HCT116 (cell line): ENCODE results near the gene SLC35F3. TPM values are rescaled to one million over a fixed set of nuclear protein-coding genes. Genes with fewer than 3 reads are reported as not detected.
A peak's percentile ranks its signal among the peaks of the same experiment; 100 is the strongest.

Experiments
- ATAC-seq: fragments of 200-7000 bp; cut with Tn5 transposase; 2 replicates; pipeline ENCODE4 v1.9.1; 2020; ENCODE audit warnings: mild to moderate bottlenecking, moderate library complexity
- BruUV-seq: library from RNA; stranded (reverse); fragments of 400-500 nt; replicated peaks from 2 replicates; lab custom pipeline; 2021; lab: Mats Ljungman, UMichigan
- CTCF ChIA-PET: fragments of 300-600 bp; sonication (Branson Sonifier 250); formaldehyde crosslinking; loops from one replicate; lab custom pipeline; 2021; ENCODE audit warnings: antibody characterized with exemption; lab: Charles Lee
- POLR2A ChIA-PET: fragments of 300-600, 350-600 bp; sonication (Branson Sonifier 250); formaldehyde crosslinking; loops from one replicate; lab custom pipeline; 2021; ENCODE audit warnings: antibody characterized with exemption; lab: Charles Lee
- RAD21 ChIA-PET, 2 experiments: fragments of 300-600 bp; sonication (Branson Sonifier 250); formaldehyde crosslinking; loops; one replicate each; lab custom pipeline; 2023; ENCODE audit warnings: low total read pairs in 2 of 2; ENCODE audit not compliant: uncharacterized antibody in 2 of 2, unreplicated experiment in 2 of 2, low non-redundant PET in 1 of 2; lab: Charles Lee
- DNase-seq: peaks from one replicate; pipeline ENCODE4 v3.0.0-alpha.2; 2010; ENCODE audit warnings: low read depth, low spot score
- H2AFZ ChIP-seq: fragments of 200-600 bp; shearing (Covaris generic), sonication (generic); 2 replicates; pipeline ENCODE4 v1.6.1; 2017; ENCODE audit warnings: low read depth, mixed run types, mixed read lengths, antibody characterized with exemption, low read length; ENCODE audit not compliant: poor library complexity, severe bottlenecking
- H3K27ac ChIP-seq: 2 replicates; pipeline ENCODE4 v1.5.1; 2012; ENCODE audit warnings: low read depth, low read length
- H3K27me3 ChIP-seq: fragments of 200-600 bp; sonication (generic); 2 replicates; pipeline ENCODE4 v1.6.1; 2016; ENCODE audit warnings: mixed run types, low read length, mixed read lengths; ENCODE audit not compliant: insufficient read depth
- H3K36me3 ChIP-seq, 2 experiments: fragments of 200-500 bp in 1 of 2; fragments of 200-600 bp in 1 of 2; sonication (Bioruptor generic) in 1 of 2; sonication (generic) in 1 of 2; 2 replicates each; pipeline versions ENCODE4 v1.5.1 to v1.6.1; 2014 to 2016; ENCODE audit warnings: low read length in 2 of 2, inconsistent platforms in 1 of 2, mixed read lengths in 1 of 2, mixed run types in 1 of 2; ENCODE audit not compliant: insufficient read depth in 2 of 2, control insufficient read depth in 1 of 2
- H3K4me1 ChIP-seq, 2 experiments: fragments of 200-600 bp in 1 of 2; sonication (generic) in 1 of 2; 2 replicates each; pipeline versions ENCODE4 v1.5.1 to v1.6.1; 2012 to 2017; ENCODE audit warnings: low read length in 2 of 2, inconsistent platforms in 1 of 2, mild to moderate bottlenecking in 1 of 2, mixed read lengths in 1 of 2, mixed run types in 1 of 2, moderate library complexity in 1 of 2; ENCODE audit not compliant: insufficient read depth in 2 of 2, control insufficient read depth in 1 of 2
- H3K4me2 ChIP-seq: fragments of 200-600 bp; sonication (generic); 2 replicates; pipeline ENCODE4 v1.6.1; 2017; ENCODE audit warnings: mixed run types, low read length, mixed read lengths
- H3K4me3 ChIP-seq, 2 experiments: fragments of 200-600 bp in 1 of 2; sonication (generic) in 1 of 2; replicated peaks in 1 of 2; 2 replicates each; pipeline ENCODE4 v1.5.1; 2011 to 2016; ENCODE audit warnings: low read length in 2 of 2, control low read depth in 1 of 2, low read depth in 1 of 2, mild to moderate bottlenecking in 1 of 2, mixed read lengths in 1 of 2, mixed run types in 1 of 2
- H3K79me2 ChIP-seq: fragments of 200-600 bp; sonication (generic); 2 replicates; pipeline ENCODE4 v1.6.1; 2017; ENCODE audit warnings: mild to moderate bottlenecking, mixed run types, low read length, moderate library complexity, mixed read lengths; ENCODE audit not compliant: insufficient read depth
- H3K9ac ChIP-seq: fragments of 200-600 bp; sonication (generic); 2 replicates; pipeline ENCODE4 v1.6.1; 2016; ENCODE audit warnings: low read length, mixed read lengths
- H3K9me2 ChIP-seq: fragments of 200-600 bp; sonication (generic), shearing (Covaris generic); 2 replicates; pipeline ENCODE4 v1.6.1; 2017; ENCODE audit warnings: mixed run types, mild to moderate bottlenecking, moderate library complexity; ENCODE audit not compliant: insufficient read depth
- H3K9me3 ChIP-seq, 2 experiments: fragments of 200-500 bp in 1 of 2; fragments of 200-600 bp in 1 of 2; sonication (Bioruptor generic) in 1 of 2; sonication (generic) in 1 of 2; 2 replicates each; pipeline ENCODE4 v1.6.1; 2014 to 2017; ENCODE audit warnings: low read length in 2 of 2, mixed read lengths in 2 of 2, inconsistent platforms in 1 of 2, low read depth in 1 of 2, mild to moderate bottlenecking in 1 of 2, mixed run types in 1 of 2, moderate library complexity in 1 of 2; ENCODE audit not compliant: control insufficient read depth in 1 of 2, insufficient read depth in 1 of 2
- H4K20me1 ChIP-seq: fragments of 200-600 bp; sonication (generic), shearing (Covaris generic); 2 replicates; pipeline ENCODE4 v1.6.1; 2017; ENCODE audit warnings: mixed run types, mild to moderate bottlenecking, moderate library complexity; ENCODE audit not compliant: insufficient read depth
- CBX3 ChIP-seq: IDR thresholded peaks from 2 replicates; pipeline ENCODE4 v1.6.1; 2012; ENCODE audit warnings: low read depth
- CEBPB ChIP-seq: IDR thresholded peaks from 2 replicates; pipeline ENCODE4 v1.6.1; 2012; ENCODE audit warnings: low read depth
- EGR1 ChIP-seq: IDR thresholded peaks from 2 replicates; pipeline ENCODE4 v1.6.1; 2012; ENCODE audit warnings: low read depth
- EZH2 ChIP-seq: fragments of 200-600 bp; sonication (generic); IDR thresholded peaks from 2 replicates; pipeline ENCODE4 v1.6.1; 2017; ENCODE audit warnings: antibody characterized with exemption, mixed run types
- EZH2phosphoT487 ChIP-seq: fragments of 200-600 bp; IDR thresholded peaks from 2 replicates; pipeline ENCODE4 v1.6.1; 2018; ENCODE audit warnings: antibody characterized with exemption, borderline replicate concordance
- FOSL1 ChIP-seq: IDR thresholded peaks from 2 replicates; pipeline ENCODE4 v1.6.1; 2012; ENCODE audit warnings: low read depth
- MAX ChIP-seq: IDR thresholded peaks from 2 replicates; pipeline ENCODE4 v1.6.1; 2012
- POLR2AphosphoS5 ChIP-seq: IDR thresholded peaks from 2 replicates; pipeline ENCODE4 v1.6.1; 2011; ENCODE audit warnings: mild to moderate bottlenecking, low read depth, low read length, moderate library complexity
- REST ChIP-seq: IDR thresholded peaks from 2 replicates; pipeline ENCODE4 v1.6.1; 2012; ENCODE audit warnings: low read depth
- SIN3A ChIP-seq: IDR thresholded peaks from 2 replicates; pipeline ENCODE4 v1.6.1; 2012; ENCODE audit warnings: low read depth
- SP1 ChIP-seq: IDR thresholded peaks from 2 replicates; pipeline ENCODE4 v1.6.1; 2012; ENCODE audit warnings: low read depth
- SRF ChIP-seq: IDR thresholded peaks from 2 replicates; pipeline ENCODE4 v1.6.1; 2012; ENCODE audit warnings: low read depth
- TCF7L2 ChIP-seq: IDR thresholded peaks from 2 replicates; pipeline ENCODE4 v1.7.0; 2011; ENCODE audit warnings: borderline replicate concordance, inconsistent platforms; ENCODE audit not compliant: insufficient read depth, insufficient read length; ENCODE audit errors: extremely low read depth
- ZBTB33 ChIP-seq: IDR thresholded peaks from 2 replicates; pipeline ENCODE4 v1.6.1; 2011; ENCODE audit warnings: mild to moderate bottlenecking, low read length, moderate library complexity; ENCODE audit not compliant: insufficient replicate concordance; ENCODE audit errors: extremely low read depth
- ZFX ChIP-seq: fragments of 450-650 bp; IDR thresholded peaks from 2 replicates; pipeline ENCODE4 v1.6.1; 2017
- ZNF274 ChIP-seq: fragments of 200-500 bp; sonication (Bioruptor generic); IDR thresholded peaks from 2 replicates; pipeline ENCODE4 v1.6.1; 2014; ENCODE audit warnings: mild to moderate bottlenecking, low read depth, low read length, inconsistent platforms
- intact Hi-C: fragments of 100-400 bp; cut with micrococcal nuclease; formaldehyde crosslinking; loops from 2 replicates; pipeline ENCODE4 v1.10.0; 2022
- total RNA-seq: library from RNA; stranded (reverse); gene quantifications from one replicate; pipeline ENCODE4 v1.2.1, GENCODE V29; 2021; ENCODE audit not compliant: unreplicated experiment

SLC35F3 gene
- total RNA-seq, 1 experiment from 2014 or later: 6.4 TPM

DNA sequence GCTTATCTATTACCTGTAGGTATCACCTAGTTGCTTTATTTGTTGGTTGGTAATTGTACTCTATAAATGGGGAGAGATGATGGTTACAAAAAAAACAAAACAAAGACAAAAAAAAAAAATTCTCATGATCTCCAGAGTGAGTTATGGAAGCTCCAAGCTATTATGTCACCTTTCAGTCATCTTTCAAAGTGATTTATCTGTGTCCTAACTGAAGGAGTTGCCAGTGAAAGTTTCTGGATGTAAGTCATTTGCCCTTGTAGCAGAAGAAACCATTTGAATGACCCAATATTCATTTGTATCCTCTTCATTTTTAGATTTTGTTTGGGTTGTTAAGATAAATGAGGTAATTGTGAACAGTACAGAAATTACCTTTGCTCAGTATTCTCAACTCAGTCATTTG, 3.6 kb downstream of the SLC35F3 start (continued):
- TF ChIP-seq REST: no peak
- TF ChIP-seq, all 23 proteins: peak for 0

DNA sequence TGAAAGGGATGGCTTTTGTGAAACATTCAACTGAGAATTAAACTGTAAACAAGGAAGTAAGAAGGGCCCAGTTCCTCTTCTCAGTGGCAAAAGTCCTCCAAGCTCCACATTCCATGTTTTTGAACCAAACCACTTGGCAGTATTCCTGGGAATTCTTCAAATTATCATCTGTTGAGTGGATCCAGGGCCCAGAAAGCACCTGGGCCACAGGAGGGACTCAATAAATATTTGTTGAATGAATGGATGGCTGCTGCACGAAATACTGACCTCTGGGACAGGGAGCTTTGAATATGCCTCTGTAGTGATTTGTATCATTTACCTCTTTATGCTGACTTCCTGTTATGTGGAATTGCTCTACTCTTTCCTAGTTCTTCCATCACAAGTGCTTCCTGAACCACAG, 4.7 kb downstream of the SLC35F3 start:
- no peaks in the 10 kb centered on the region for H4K20me1 ChIP-seq
- peak overlapping the region; percentile 68 for H3K27ac ChIP-seq
- peak overlapping the region; percentile 68 for H3K4me2 ChIP-seq
- H2AFZ ChIP-seq: no peak overlapping the region
- H3K79me2 ChIP-seq: peaks cover 77% of the 10 kb centered on the region
- CTCF ChIA-PET: interaction anchor here (1.1 to 1.5 kb wide), 2 partner anchors 63 to 468 kb away, joined by 3 to 4 read pairs; no protein-coding TSS in a partner anchor
- POLR2A ChIA-PET: interaction anchor here (1.1 kb wide), 2 partner anchors 8 to 13 kb away, joined by 3 read pairs; no protein-coding TSS in a partner anchor
- intact Hi-C loops: loop anchor here (5.0 to 10.0 kb wide), 3 partner anchors 83 to 614 kb away; partner anchors contain the start of gene PCNX2
- H3K9me2 ChIP-seq: no peaks in the 10 kb centered on the region
- H3K36me3 ChIP-seq: peaks cover 0 to 16% of the 10 kb centered on the region in 2 experiments; a peak in 1 of 4 replicates
- DNase-seq (peak; percentile 96), ATAC-seq (peak; percentile 74)
- H3K4me1 ChIP-seq: peaks cover 31 to 78% of the 10 kb centered on the region in 2 experiments
- no peaks in the 10 kb centered on the region for H3K27me3 ChIP-seq
- no TSS peak for BruUV-seq
- peak overlapping the region in 1 of 2 experiments; percentile 21; a peak in 3 of 4 replicates for H3K4me3 ChIP-seq
- RAD21 ChIA-PET: no interaction called here
- H3K9ac ChIP-seq: peak overlapping the region; percentile 46
- H3K9me3 ChIP-seq: no peaks in the 10 kb centered on the region
- TF ChIP-seq POLR2AphosphoS5 (peak; percentile 72), SP1 (peak; percentile 93), EZH2phosphoT487 (no peak), SIN3A (peak; percentile 88; the same call in 1 of the 2 replicates), CBX3 (peak; percentile 90; the same call in 1 of the 2 replicates), ZNF274 (no peak), ZFX (no peak), FOSL1 (peak; percentile 97), TCF7L2 (no peak), EZH2 (no peak), ZBTB33 (no peak), EGR1 (no peak), CEBPB (peak; percentile 79), SRF (no peak; the same call in 1 of the 2 replicates), REST (no peak), MAX (peak; percentile 70)
